ENCODE data around the gene SYT2.
"Not testable (repeated sequence)": the region's sequence is repeated elsewhere in the genome, so short reads cannot be mapped to it uniquely, and the experiment has no call there.

SYT2 gene

GRCh38 chr1:202545647-202546303, 164.5 kb downstream of the SYT2 start:
- DNase-seq (ENCODE audit: low spot score): not testable (repeated sequence)

GRCh38 chr1:202544766-202545449, 165.3 kb downstream of the SYT2 start:
- not testable (repeated sequence) for DNase-seq (ENCODE audit: low spot score)

GRCh38 chr1:202543537-202543936, 166.7 kb downstream of the SYT2 start:
- DNase-seq (ENCODE audit: low spot score): peak; percentile 30

- DNase-seq (ENCODE audit: low spot score): not testable (repeated sequence)
These were observed 167.8 kb downstream of the SYT2 start for GRCh38 chr1:202542415-202542814.

DNA sequence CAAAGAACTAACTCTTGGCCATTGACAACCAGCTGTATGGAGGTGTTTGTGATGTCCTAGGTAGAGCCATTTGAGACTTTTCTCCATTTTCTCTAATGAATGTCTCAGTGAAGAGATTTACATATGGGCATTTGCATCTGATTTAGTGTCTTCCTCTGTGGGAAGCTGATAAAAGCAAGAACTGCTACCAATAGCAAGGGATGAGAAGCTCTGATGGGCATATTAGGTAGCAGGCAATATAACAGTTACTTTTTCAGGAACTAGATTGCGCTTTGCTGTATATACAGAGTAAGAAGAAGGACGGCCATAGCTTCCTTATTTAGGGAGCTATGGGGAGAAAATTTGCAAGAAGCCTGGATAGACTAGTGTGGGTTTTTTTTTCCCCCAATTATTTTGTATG, 169.4 kb downstream of the SYT2 start:
- not testable (repeated sequence) for DNase-seq (ENCODE audit: low spot score)

All from AG20443 (cell line).